IPS DF 6.9 (cell line): ENCODE results near the gene LIMS2.

Source experiments
- DNase-seq: peaks from one replicate; pipeline ENCODE4 v3.0.0-alpha.2; 2013; ENCODE audit warnings: low read depth, low spot score
- H3K27ac ChIP-seq: one replicate; pipeline ENCODE4 v1.5.1; 2013; ENCODE audit warnings: low read length, control low read depth
- H3K27me3 ChIP-seq: 2 replicates; pipeline ENCODE4 v1.6.1; 2013; ENCODE audit warnings: mild to moderate bottlenecking, low read length; ENCODE audit not compliant: control insufficient read depth, insufficient read depth
- H3K36me3 ChIP-seq: 2 replicates; pipeline ENCODE4 v1.6.1; 2013; ENCODE audit warnings: low read length; ENCODE audit not compliant: control insufficient read depth, insufficient read depth
- H3K4me1 ChIP-seq: 2 replicates; pipeline ENCODE4 v1.6.1; 2013; ENCODE audit warnings: low read length; ENCODE audit not compliant: control insufficient read depth, insufficient read depth
- H3K4me3 ChIP-seq: 2 replicates; pipeline ENCODE4 v1.5.1; 2013; ENCODE audit warnings: mild to moderate bottlenecking, low read length
- H3K9me3 ChIP-seq: 2 replicates; pipeline ENCODE4 v1.6.1; 2013; ENCODE audit warnings: low read length, inconsistent platforms; ENCODE audit not compliant: control insufficient read depth, insufficient read depth
- WGBS: extraction: QIAGEN DNeasy Blood & Tissue Kit; methylation state at CpG from one replicate; pipeline ENCODE4 v1.1.7; 2013; ENCODE audit warnings: mixed read lengths, missing lambda C conversion rate; ENCODE audit not compliant: insufficient read length, insufficient coverage; 5-methylcytosine and 5-hydroxymethylcytosine counted together

LIMS2 gene

GRCh38 chr2:127709336-127709735, 34.0 kb upstream of the LIMS2 start:
- WGBS, result no CpG with 5 or more reads among the region's 13 CpGs
- Histone ChIP-seq H3K4me3 (no peak overlapping the region), H3K9me3 (no peaks in the 10 kb centered on the region), H3K36me3 (peaks cover 32% of the 10 kb centered on the region), H3K27me3 (no peaks in the 10 kb centered on the region), H3K4me1 (no peaks in the 10 kb centered on the region), H3K27ac (no peak overlapping the region)
- no peak for DNase-seq

- Histone ChIP-seq H3K9me3 (no peaks in the 10 kb centered on the region), H3K27me3 (no peaks in the 10 kb centered on the region), H3K4me1 (no peaks in the 10 kb centered on the region), H3K36me3 (peaks cover 27% of the 10 kb centered on the region), H3K27ac (no peak overlapping the region), H3K4me3 (no peak overlapping the region)
- WGBS, result no CpG with 5 or more reads among the region's 9 CpGs
- DNase-seq, result no peak
Measured at GRCh38 chr2:127707890-127708648, 32.7 kb upstream of the LIMS2 start.

GRCh38 chr2:127706215-127706990, 31.1 kb upstream of the LIMS2 start:
- Histone ChIP-seq H3K4me1 (no peaks in the 10 kb centered on the region), H3K27me3 (no peaks in the 10 kb centered on the region), H3K9me3 (no peaks in the 10 kb centered on the region), H3K27ac (no peak overlapping the region), H3K36me3 (peaks cover 27% of the 10 kb centered on the region), H3K4me3 (no peak overlapping the region)
- no peak for DNase-seq
- WGBS, result no CpG with 5 or more reads among the region's 14 CpGs

- Histone ChIP-seq H3K9me3 (no peaks in the 10 kb centered on the region), H3K27me3 (no peaks in the 10 kb centered on the region), H3K4me3 (no peak overlapping the region), H3K36me3 (peaks cover 27% of the 10 kb centered on the region), H3K4me1 (no peaks in the 10 kb centered on the region), H3K27ac (no peak overlapping the region)
- WGBS, result no CpG with 5 or more reads among the region's 5 CpGs
- DNase-seq, result no peak
Measured at GRCh38 chr2:127705391-127706065, 30.2 kb upstream of the LIMS2 start.

GRCh38 chr2:127704641-127705390, 29.5 kb upstream of the LIMS2 start:
- no peak for DNase-seq
- Histone ChIP-seq H3K9me3 (no peaks in the 10 kb centered on the region), H3K36me3 (peaks cover 25% of the 10 kb centered on the region), H3K4me1 (no peaks in the 10 kb centered on the region), H3K4me3 (no peak overlapping the region), H3K27me3 (no peaks in the 10 kb centered on the region), H3K27ac (no peak overlapping the region)
- WGBS, result no CpG with 5 or more reads among the region's 5 CpGs

- WGBS, result no CpG with 5 or more reads among the region's 5 CpGs
- DNase-seq, result no peak
- Histone ChIP-seq H3K4me1 (no peaks in the 10 kb centered on the region), H3K27ac (no peak overlapping the region), H3K36me3 (peaks cover 11% of the 10 kb centered on the region), H3K9me3 (no peaks in the 10 kb centered on the region), H3K27me3 (no peaks in the 10 kb centered on the region), H3K4me3 (no peak overlapping the region)
Measured at GRCh38 chr2:127703282-127703681, 28.0 kb upstream of the LIMS2 start.

GRCh38 chr2:127702395-127703009, 27.2 kb upstream of the LIMS2 start:
- no peaks in the 10 kb centered on the region for H3K4me1 ChIP-seq
- H3K4me3 ChIP-seq, result peak overlapping the region; percentile 80; the same call in 1 of the 2 replicates
- no peaks in the 10 kb centered on the region for H3K27me3 ChIP-seq
- peaks cover 6% of the 10 kb centered on the region for H3K36me3 ChIP-seq
- WGBS, result no CpG with 5 or more reads among the region's 19 CpGs
- no peaks in the 10 kb centered on the region for H3K9me3 ChIP-seq
- H3K27ac ChIP-seq, result no peak overlapping the region
- DNase-seq, result no peak

GRCh38 chr2:127701651-127702394, 26.5 kb upstream of the LIMS2 start:
- H3K27ac ChIP-seq, result no peak overlapping the region
- no peaks in the 10 kb centered on the region for H3K4me1 ChIP-seq
- no CpG with 5 or more reads among the region's 108 CpGs for WGBS
- no peak for DNase-seq
- H3K36me3 ChIP-seq, result peaks cover 3% of the 10 kb centered on the region
- peak overlapping the region; percentile 80 for H3K4me3 ChIP-seq
- H3K9me3 ChIP-seq, result no peaks in the 10 kb centered on the region
- H3K27me3 ChIP-seq, result no peaks in the 10 kb centered on the region

- DNase-seq, result peak; percentile 82
- Histone ChIP-seq H3K4me1 (no peaks in the 10 kb centered on the region), H3K27me3 (no peaks in the 10 kb centered on the region), H3K36me3 (no peaks in the 10 kb centered on the region; the same call in none of the 2 replicates), H3K9me3 (no peaks in the 10 kb centered on the region), H3K4me3 (peak within 1 kb of the TSS; percentile 80), H3K27ac (no peak within 1 kb of the TSS)
- WGBS, result no CpG with 5 or more reads among the region's 44 CpGs
Measured at GRCh38 chr2:127701193-127701650, 25.9 kb upstream of the LIMS2 start, which contains the start of gene SFT2D3. Gene SFT2D3, plus strand, starts transcription at chr2:127701497. Its CDS starts 32 bp downstream, at chr2:127701529.
